ENCODE results near the gene SIAH3.

GRCh38 chr13:45838171-45838745 is 13.3 kb downstream of the SIAH3 start:
- no peak for TF ChIP-seq CTCF (IDR thresholded peaks at IDR 0.05)
- TF ChIP-seq POLR2AphosphoS5 (IDR thresholded peaks at IDR 0.05) = no peak
